GM18520 (cell line): ENCODE data around the gene PSMD7.
A peak's percentile ranks its signal among the peaks of the same experiment; 100 is the strongest.

Experiments
- ATAC-seq: cut with Tn5 transposase; IDR thresholded peaks from one replicate; pipeline ENCODE4 v1.9.1; 2021; ENCODE audit not compliant: unreplicated experiment

PSMD7 gene

GRCh38 chr16:74296432-74297144 lies at the start of gene PSMD7:
TSS of gene PSMD7 (plus strand) at chr16:74296814. CDS start at chr16:74296915, 101 bp downstream.
- peak; percentile 83 for ATAC-seq

DNA sequence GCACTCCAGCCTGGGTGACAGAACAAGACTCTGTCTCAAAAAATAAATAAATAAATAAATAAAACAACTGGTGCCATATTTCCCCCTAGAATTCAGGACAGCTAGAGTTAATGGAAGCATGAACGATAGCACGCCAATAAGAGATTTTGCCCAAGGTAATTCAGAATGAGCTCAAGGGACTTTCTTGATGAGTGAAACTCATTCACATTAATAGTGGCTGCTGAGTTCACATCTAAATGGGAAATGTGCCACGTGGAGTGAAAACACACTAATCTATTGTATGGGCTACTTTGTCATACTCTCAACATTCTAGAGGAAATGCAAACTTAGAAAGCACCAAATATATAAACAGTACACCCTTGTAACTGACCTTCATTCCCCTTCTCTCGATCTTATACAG lies 47.4 kb upstream of the PSMD7 start:
- ATAC-seq = no peak

GRCh38 chr16:74249846-74250245 lies 46.8 kb upstream of the PSMD7 start:
- no peak for ATAC-seq

DNA sequence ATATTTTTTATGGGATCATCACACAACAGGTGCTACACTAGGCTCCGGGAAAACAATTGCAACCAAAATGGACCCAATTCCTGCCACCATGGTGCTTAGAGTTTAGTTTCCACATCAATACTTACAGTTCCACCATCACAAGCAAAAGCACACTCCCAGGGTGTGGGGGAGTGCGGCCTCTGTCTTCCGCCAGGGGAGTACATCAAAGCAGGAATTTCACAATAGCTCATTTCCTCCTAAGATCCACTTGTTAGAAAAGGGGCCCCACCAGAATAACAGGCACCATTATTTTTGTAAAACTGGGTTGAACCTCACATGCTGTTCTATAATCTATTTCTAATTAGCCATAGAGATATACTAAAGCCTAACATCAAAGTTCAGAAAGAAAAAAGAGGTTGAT lies 44.3 kb upstream of the PSMD7 start:
- ATAC-seq = no peak

GRCh38 chr16:74253161-74253938 lies 43.3 kb upstream of the PSMD7 start:
- no peak for ATAC-seq

DNA sequence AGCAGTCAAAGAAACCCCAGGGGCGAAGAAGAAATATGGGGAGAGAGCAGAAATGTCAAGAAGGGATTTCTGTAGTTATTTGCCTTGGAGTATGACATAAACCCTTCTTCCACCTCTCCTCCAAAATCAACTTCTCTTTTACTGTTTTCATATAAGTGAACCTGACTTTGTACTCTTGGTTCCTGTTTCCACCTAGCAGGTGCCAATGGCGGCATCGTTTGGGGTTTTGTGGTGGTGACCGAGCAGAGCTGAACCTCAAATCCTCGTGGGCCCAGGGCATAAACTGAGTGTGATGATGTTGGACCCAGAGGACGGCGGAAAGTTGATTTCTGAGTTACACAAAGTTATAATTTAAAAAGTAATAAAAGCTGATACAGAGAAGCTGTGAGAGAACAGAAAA lies 39.6 kb upstream of the PSMD7 start:
- ATAC-seq = no peak

DNA sequence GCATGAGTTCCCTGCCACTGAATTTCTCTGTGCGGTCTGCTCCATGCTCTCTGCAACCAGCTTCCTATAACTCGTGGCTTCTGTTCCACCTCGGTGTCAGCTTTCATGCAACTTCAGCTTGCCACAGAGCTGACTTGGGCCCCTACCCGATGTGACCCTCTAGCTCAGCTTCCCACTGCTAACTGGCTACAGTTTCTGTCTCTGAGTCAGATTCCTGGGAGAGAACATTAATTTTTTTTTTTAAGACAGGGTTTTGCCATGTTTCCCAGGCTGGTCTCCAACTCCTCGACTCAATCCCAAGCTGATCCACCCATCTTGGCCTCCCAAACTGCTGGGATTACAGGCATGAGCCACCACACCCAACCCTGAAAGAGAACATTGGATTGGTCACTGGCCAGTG lies 35.5 kb upstream of the PSMD7 start:
- no peak for ATAC-seq

- no peak for ATAC-seq
These were observed 31.8 kb upstream of the PSMD7 start for GRCh38 chr16:74264811-74265210.

DNA sequence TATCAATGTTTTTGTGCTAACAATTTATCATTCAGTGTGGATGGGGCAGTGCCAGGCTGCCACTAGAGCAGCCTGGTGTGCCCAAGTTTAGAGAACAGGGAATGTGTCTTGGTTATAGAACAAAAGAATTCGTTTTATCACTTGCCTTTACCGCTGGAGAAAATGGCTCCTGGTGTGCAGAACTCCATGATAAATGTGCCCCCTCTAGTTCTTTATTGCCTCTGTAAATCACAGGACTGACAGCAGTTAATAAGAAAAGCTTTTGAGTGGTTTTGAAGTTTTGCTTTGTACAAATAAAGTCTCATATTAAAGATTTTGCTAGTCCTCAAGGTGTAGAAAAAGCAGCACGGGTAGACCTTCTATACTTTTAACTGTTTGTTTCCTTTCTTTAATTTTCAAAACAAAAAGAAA lies 28.2 kb upstream of the PSMD7 start:
- no peak for ATAC-seq

- no peak for ATAC-seq
These were observed 24.7 kb upstream of the PSMD7 start for GRCh38 chr16:74271872-74272271.

DNA sequence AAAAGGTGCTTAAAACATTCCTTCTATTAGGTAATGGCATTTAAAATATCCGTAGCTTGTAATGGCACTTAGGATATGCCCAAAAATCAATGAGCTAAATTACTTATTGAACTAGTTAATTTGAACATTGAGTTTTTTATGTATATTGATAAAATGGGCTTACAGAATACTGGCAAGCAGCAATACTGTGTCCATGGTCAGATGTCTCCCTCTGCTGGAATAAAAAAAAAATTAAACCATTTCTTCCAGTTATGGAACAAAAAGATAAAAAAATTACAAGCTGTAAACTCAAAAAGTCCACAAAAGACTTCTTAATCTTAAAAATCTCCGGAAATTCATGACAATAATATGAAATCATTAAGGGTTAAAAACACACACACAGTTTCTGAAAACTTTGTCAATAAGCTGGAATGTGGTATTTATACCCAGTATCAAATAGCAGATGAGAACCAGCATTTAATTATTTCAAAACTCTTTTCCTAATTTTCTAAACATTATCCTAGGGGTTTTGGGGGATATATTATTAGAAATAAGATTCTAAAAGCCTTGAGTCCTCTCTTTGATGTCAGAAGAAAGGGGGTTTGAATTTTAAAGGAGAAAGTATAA lies 21.5 kb upstream of the PSMD7 start:
- ATAC-seq = no peak

- ATAC-seq = no peak
These were observed 20.9 kb upstream of the PSMD7 start for GRCh38 chr16:74275711-74276110.

DNA sequence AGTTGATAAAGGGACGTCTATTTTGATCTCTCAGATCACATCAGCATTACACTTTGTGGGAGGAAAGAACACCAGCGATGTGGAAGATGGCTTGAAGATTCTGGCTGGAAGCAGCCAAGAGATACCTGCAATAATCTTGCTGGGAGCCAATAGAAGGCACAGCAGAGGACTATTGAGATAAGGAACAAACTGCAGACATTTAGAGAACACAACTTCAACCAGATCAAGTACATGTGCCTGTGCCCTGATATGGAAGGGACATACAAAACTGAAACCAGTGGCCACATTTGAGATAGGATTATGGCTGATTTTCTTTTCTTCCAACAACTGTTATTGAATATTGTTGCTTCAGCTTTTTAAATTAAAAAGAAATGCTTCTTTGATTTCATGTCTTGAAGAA lies 18.6 kb upstream of the PSMD7 start:
- no peak for ATAC-seq

GRCh38 chr16:74279266-74279665 lies 17.3 kb upstream of the PSMD7 start:
- ATAC-seq = no peak

- ATAC-seq = no peak
These were observed 16.8 kb upstream of the PSMD7 start for GRCh38 chr16:74279805-74280204.

DNA sequence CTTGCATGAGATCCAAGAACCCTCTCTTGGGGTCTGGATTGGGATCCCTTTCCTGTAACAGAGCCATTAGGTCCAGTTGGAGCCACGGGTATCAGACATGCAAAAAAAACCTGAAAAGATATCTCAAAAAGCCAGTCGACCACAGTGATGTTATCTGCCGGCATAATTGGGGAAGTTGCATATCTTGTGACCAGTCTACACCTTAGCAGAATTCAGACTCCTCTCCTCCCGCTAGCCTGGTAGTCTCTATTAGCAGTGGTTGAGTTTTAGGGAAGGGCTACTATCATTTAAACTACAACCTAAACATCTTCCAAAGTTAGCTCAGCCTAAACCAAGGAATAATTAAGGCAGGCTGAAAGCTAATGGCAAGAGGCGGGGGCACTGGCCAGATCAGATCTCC lies 16.2 kb upstream of the PSMD7 start:
- ATAC-seq = no peak

DNA sequence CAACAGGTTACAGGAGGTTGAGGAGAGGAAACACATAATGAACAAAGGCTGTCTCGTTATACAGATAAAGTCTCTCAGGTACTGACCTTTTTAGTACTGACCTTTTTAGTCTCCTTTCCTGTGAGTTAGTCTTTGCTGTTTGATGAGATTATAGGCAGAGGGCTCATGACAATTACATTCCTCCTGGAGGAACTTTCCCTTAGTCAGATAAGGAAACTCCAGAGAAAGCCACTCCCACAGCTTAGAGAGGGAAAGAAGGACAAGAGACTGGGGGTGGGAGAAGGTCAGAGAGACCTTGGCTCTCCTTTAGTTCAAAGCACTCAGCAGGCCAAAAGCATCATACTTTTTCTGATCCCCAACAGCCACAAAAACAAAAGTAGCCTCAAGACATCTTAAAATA lies 15.3 kb upstream of the PSMD7 start:
- no peak for ATAC-seq

- ATAC-seq = no peak
These were observed 12.9 kb upstream of the PSMD7 start for GRCh38 chr16:74283716-74284115.

GRCh38 chr16:74288065-74288464 lies 8.5 kb upstream of the PSMD7 start:
- ATAC-seq = no peak

DNA sequence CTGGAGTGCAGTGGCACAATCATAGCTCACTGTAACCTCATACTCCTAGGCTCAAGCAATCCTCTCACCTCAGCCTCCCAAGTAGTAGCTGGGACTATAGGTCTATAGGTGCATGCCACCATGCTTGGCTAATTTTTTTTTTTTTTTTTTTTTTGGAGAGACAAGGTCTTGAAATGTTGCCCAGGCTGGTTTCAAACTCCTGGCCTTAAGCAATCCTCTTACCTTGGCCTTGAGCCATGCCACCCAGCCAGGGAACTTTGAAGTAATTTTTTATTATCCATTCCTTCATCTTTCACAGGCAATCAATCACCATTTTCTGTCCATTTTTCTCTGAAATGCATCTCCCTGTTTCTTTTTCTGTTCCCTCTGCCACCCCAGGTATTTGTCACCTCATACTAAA lies 6.3 kb upstream of the PSMD7 start:
- no peak for ATAC-seq

- no peak for ATAC-seq
These were observed 5.4 kb upstream of the PSMD7 start for GRCh38 chr16:74291176-74291575.

GRCh38 chr16:74291577-74292208 lies 4.9 kb upstream of the PSMD7 start:
- ATAC-seq = no peak
